Superior temporal gyrus (tissue), 1 donor: Measurements from ENCODE around the gene SEPTIN10.
"Not testable (repeated sequence)": the region's sequence is repeated elsewhere in the genome, so short reads cannot be mapped to it uniquely, and the experiment has no call there.

ENCODE experiments used
- DNase-seq: peaks from one replicate; pipeline ENCODE4 v3.0.0-alpha.2; 2016; ENCODE audit errors: extremely low spot score

The SEPTIN10 gene

DNA sequence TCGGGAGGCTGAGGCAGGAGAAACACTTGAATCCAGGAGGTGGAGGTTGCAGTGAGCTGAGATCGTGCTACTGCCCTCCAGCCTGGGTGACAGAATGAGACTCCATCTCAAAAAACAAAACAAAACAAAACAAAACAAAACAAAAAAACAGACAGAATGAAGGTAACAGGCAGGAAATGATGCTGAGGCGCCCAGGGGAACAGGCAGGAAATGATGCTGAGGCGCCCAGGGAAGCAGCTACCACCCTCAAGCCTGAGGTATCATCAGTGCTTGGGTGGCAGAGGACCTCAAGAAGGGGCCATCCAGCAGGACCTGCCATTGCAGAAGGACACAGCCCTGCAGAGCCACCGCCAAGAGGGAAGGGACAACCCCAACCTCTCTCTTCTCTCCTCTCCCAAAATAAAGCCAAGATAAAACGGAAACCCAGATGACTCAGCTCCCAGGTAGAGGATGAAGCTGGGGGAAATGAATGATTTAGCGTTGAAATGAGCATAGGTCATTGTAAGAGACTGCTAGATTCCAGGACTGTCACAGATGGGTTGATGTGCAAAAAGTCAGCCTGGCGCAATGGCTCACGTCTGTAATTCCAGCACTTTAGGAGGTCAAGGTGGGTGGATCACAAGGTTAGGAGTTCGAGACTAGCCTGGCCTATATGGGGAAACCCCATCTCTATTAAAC lies 19.7 kb upstream of the SEPTIN10 start:
- DNase-seq = no peak

GRCh38 chr2:109632158-109632789 lies 18.5 kb upstream of the SEPTIN10 start:
- DNase-seq = no peak

DNA sequence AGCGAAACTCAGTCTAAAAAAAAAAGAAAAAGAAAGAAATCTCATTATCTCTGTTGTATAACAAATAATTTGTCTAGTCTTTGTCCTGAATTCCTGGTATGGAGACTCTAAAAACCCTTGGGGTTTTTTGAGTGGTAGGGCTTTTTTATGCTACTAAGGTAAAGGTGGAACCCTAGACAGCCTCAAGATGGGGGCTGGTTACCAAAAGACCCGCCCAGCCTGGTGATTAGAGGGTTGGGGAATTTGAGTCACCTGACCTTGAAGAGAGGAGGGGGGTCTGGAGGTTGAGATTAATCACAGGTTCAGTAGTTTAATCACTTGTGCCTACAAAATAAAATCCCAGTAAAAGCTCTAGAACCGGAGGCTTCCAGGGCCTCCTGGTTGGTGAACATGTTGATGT lies 18.0 kb upstream of the SEPTIN10 start:
- DNase-seq = no peak

DNA sequence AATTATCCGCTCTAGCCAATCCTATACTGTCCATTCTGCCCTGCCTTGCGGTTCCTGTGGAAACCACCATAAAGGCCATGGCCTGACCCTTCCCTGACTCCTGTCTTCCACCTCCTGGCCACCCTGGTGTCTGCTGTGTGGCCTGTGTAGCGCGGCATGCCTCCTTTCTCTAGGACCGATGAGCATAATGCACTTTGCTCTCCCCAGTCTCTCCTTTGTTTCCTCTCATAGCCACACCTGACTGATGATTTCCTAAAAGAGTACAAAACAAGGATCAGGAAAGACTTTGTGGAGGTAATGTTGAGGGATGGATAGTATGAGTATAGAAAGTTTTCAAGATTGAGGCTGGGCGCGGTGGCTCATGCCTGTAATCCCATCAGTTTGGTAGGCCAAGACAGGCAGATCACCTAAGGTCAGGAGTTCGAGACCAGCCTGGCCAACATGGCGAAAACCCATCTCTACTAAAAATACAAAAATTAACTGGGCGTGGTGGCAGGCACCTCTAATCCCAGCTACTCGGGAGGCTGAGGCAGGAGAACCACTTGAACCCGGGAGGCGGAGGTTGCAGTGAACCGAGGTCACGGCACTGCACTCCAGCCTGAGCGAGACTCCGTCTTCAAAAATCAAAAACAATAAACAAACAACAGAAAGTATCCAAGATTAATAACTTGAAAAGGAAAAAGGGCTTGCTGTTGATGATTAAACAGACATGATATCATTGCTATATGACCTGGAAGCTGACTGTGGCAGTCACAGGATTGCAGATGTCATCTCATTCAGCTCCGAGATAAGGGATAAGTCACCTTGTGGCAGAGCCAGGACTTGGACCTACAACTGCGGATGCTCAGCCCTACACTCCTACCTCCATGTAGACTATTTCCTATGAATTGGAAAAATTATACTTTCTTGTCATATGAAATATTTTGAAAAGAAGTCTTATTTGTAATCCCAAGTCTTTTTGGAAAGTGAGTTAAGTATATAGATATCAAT lies 17.0 kb upstream of the SEPTIN10 start:
- DNase-seq = no peak

GRCh38 chr2:109629867-109630266 lies 16.1 kb upstream of the SEPTIN10 start:
- DNase-seq = no peak

DNA sequence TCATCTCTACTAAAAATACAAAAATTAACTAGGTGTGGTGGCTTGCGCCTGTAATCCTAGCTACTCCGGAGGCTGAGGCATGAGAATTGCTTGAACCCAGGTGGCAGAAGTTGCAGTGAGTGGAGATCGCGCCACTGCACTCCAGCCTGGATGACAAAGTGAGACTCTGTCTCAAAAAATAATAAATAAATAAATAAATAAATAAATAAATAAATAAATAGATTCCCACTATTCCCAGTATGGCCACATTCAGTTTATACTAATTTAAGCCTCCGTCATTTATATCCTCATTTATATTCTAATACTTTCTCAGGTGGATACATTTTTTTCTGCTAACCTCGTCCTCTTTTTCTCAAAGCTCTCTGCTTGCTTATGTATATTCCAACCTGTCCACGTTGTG lies 14.6 kb upstream of the SEPTIN10 start:
- DNase-seq = not testable (repeated sequence)

- DNase-seq = no peak
These were observed 10.6 kb upstream of the SEPTIN10 start for GRCh38 chr2:109624339-109624738.

- DNase-seq = no peak
These were observed 10.2 kb upstream of the SEPTIN10 start for GRCh38 chr2:109623923-109624322.

GRCh38 chr2:109623297-109623696 lies 9.5 kb upstream of the SEPTIN10 start:
- no peak for DNase-seq

DNA sequence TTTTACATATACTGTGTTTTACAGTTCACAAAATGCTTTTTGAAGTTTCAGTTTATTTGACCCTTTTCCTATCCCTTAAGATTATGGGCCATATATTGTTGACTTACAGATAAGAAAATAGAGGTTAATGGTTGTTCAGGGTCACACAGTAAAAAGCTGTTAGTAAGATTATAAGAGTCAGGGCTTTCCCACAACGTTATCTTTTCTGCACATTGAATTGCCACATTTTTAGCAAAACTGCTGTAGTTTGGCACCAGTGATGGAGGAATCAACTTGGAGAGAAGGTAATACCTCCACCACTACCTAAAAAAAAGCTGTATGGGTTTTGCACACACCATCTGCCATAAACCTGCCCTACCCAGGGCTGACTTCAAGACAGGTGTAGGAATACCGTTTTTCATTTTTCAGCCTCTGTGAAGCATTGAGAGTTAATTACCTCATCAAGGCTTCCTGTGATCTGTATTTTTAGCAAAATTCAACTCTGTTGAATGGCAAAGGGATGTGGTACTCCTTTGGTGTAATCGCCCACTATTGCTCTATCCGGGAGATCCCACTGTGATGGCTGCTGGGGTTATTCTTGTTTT lies 5.4 kb upstream of the SEPTIN10 start:
- peak; percentile 10 for DNase-seq

DNA sequence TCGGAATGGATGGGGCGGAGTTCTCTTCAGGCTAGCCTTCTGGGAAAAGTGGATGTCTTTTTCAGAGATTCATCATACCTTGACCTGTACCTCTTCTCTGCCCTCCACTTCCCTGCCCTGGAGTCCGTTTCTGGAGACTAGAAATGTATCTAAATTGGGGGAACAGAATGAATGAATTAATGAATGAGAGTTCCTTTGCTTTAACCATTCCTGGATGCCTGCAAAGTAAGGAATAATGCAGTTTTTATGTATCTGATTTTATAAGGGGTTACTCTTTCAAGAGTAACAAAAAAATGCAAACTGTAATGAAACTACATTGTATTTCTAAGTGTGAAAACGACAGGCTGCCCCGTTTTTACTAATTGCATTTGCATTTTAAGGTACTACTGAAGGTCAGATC lies 2.4 kb upstream of the SEPTIN10 start:
- DNase-seq = no peak

DNA sequence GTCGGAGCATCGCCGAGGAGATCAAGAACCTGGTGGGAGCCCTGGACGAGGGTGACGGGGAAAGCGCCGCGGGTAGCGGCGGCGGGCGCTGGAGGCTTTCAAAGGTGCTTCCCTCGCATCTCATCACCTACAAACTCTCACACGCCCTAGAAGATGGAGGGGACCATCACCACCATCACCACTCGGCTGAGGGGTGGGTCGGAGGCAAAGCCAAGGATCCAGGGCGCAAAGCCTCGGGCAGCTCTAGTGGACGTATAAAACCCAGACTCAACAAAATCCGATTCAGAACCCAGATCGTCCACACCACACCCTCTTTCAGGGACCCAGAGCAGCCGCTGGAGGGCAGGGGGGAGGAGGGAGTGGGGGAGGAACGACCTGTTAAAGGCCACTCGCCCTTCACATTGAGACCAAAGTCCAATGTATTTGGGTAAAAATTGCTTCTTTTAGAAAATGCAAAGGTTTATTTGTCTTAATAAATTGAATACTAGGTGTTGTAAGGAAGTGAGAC lies 1.9 kb upstream of the SEPTIN10 start:
- DNase-seq = no peak

DNA sequence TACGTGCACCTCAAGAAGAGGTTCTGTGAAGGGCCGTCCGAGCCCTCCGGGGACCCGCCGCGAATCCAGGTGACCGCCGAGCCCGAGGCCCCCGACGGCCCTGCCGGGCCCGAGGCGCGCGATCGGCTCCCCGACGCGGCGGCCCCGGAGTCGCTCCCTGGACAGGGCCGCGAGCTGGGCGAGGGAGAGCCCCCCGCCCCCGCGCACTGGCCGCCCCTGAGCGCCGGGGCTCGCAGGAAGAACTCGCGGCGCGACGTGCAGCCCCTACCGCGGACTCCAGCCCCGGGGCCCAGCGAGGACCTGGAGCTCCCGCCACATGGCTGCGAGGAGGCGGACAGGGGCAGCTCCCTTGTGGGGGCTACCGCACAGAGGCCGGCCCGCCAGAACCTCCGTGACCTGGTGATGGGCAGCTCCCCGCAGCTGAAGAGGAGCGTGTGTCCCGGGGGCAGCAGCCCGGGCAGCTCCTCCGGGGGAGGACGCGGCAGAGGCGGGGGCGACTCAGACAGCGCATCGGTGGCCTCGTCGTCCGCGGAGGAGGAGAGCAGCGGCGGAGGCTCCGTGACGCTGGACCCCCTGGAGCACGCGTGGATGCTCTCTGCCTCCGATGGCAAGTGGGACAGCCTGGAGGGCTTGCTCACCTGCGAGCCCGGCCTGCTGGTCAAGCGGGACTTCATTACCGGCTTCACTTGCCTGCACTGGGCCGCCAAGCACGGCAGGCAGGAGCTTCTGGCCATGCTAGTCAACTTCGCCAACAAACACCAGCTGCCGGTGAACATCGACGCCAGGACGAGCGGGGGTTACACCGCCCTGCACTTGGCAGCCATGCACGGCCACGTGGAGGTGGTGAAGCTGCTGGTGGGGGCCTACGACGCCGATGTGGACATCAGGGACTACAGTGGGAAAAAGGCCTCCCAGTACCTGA lies 1.2 kb upstream of the SEPTIN10 start:
- DNase-seq = no peak

GRCh38 chr2:109613081-109613921 lies 465 bp downstream of the SEPTIN10 start:
- peak; percentile 46 for DNase-seq

DNA sequence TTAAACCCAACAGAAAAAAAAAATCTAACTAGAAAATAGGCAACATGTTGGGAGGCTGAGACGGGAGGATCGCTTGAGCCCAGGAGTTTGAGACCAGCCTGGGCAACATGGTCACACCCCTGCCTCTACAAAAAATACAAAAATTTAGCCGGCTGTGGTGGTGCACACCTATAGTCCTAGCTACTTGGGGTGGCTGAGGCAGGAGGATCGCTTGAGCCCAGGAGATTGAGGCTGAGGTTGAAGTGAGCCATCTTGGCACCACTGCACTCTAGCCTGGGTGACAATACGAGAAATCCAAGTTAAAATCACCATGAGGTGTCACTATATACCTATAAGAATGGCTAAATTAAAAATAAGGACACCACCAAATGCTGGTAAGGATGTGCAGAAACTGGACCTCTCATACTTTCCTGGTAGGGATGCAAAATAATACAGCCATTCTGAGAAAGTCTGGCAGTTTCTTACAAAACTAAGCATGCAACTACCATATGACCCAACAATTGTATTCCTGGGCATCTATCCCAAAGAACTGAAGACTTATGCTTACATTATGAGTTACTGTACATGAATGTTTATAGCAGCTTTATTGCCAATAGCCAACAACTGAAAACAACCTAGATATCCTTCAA lies 2.2 kb downstream of the SEPTIN10 start:
- no peak for DNase-seq

GRCh38 chr2:109609352-109610024 lies 4.3 kb downstream of the SEPTIN10 start:
- no peak for DNase-seq

DNA sequence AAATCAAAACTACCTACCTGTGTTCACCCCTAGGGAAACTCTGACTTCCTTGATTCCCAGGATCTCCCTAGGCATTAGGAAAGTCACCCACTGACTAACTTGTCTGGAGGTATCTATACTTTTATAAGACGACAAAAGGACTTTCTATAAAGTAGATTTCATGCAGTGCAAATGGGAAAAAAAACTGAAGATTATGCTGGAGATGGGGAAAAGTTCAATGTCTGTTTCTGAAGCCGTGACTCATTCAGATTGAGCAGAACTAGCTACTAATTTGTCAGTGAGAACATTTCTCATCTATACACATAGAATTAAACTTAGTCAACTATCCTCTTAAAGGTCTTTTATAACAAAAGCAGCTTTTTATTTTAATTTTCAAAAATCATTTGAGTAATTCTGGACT lies 6.0 kb downstream of the SEPTIN10 start:
- no peak for DNase-seq

DNA sequence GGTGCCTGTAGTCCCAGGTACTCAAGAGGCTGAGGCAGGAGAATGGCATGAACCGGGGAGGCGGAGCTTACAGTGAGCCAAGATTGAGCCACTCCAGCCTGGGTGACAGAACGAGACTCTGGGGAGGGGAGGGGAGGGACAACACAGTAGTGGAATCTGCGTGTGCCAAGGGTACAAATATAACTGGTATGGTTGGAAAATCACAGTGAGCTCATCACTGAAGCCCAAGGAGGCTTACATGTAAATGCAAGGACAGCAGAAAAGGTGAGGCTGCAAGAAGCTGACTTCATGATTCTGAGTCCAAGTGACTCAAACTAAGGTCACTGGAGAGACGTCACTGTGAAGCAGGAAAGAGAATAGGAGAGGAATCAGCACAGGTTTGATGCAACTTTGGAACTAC lies 9.2 kb downstream of the SEPTIN10 start:
- no peak for DNase-seq
